SH-SY5Y (cell line): Measurements from ENCODE around the gene BIN1.

ENCODE experiments used
- GATA2 ChIP-seq: IDR thresholded peaks from 2 replicates; pipeline ENCODE4 v1.6.1; 2011; ENCODE audit warnings: mild to moderate bottlenecking, low read depth, low read length
- GATA3 ChIP-seq: IDR thresholded peaks from 2 replicates; pipeline ENCODE4 v1.6.1; 2011; ENCODE audit warnings: low read depth, mild to moderate bottlenecking, low read length, moderate library complexity

- TF ChIP-seq GATA3 (no peak), GATA2 (no peak)
These were observed 99.3 kb downstream of the BIN1 start for GRCh38 chr2:127007652-127008051.
